Parathyroid adenoma (tissue), 2 donors: ENCODE results near the gene NFYC.

Experiments
- H2AFZ ChIP-seq: fragments of 300-600 bp; sonication (generic); one replicate; pipeline ENCODE4 v1.7.0; 2017; ENCODE audit warnings: antibody characterized with exemption, mild to moderate bottlenecking
- H3K27ac ChIP-seq: fragments of 300-600 bp; sonication (generic); one replicate; pipeline ENCODE4 v1.7.0; 2017
- H3K27me3 ChIP-seq: fragments of 300-600 bp; sonication (generic); one replicate; pipeline ENCODE4 v1.7.0; 2017; ENCODE audit warnings: low read length; ENCODE audit not compliant: control insufficient read depth, insufficient read depth
- H3K36me3 ChIP-seq: fragments of 300-600 bp; sonication (generic); one replicate; pipeline ENCODE4 v1.7.0; 2017; ENCODE audit warnings: low read length; ENCODE audit not compliant: control insufficient read depth, insufficient read depth
- H3K4me1 ChIP-seq: fragments of 300-600 bp; sonication (generic); one replicate; pipeline ENCODE4 v1.7.0; 2017; ENCODE audit warnings: control low read depth
- H3K4me2 ChIP-seq: fragments of 300-600 bp; sonication (generic); one replicate; pipeline ENCODE4 v1.7.0; 2017; ENCODE audit warnings: low read length
- H3K4me3 ChIP-seq: fragments of 300-600 bp; sonication (generic); one replicate; pipeline ENCODE4 v1.7.0; 2017; ENCODE audit warnings: low read depth, low read length
- H3K79me2 ChIP-seq: fragments of 300-600 bp; sonication (generic); one replicate; pipeline ENCODE4 v1.7.0; 2017; ENCODE audit warnings: control low read depth
- H3K9ac ChIP-seq: fragments of 300-600 bp; sonication (generic); one replicate; pipeline ENCODE4 v1.7.0; 2017; ENCODE audit warnings: mild to moderate bottlenecking
- H3K9me3 ChIP-seq: fragments of 300-600 bp; sonication (generic); one replicate; pipeline ENCODE4 v1.7.0; 2017; ENCODE audit warnings: low read length; ENCODE audit not compliant: control insufficient read depth
- CTCF ChIP-seq: fragments of 300-600 bp; sonication (generic); IDR thresholded peaks from one replicate; pipeline ENCODE4 v1.7.0; 2017; ENCODE audit warnings: antibody characterized with exemption, mild to moderate bottlenecking
- donor health status: primary hyperparathyroidism.

The NFYC gene

GRCh38 chr1:40753142-40753882 lies 61.8 kb downstream of the NFYC start:
- Histone ChIP-seq H3K27ac (no peak overlapping the region), H3K4me1 (peaks cover 7% of the 10 kb centered on the region), H3K4me3 (no peak overlapping the region), H3K27me3 (no peaks in the 10 kb centered on the region), H3K9ac (no peak overlapping the region), H3K4me2 (no peak overlapping the region), H3K9me3 (no peaks in the 10 kb centered on the region), H2AFZ (no peak overlapping the region), H3K36me3 (no peaks in the 10 kb centered on the region), H3K79me2 (peaks cover 3% of the 10 kb centered on the region)
- TF ChIP-seq CTCF, result no peak

GRCh38 chr1:40754201-40754600 lies 62.7 kb downstream of the NFYC start:
- no peak overlapping the region for H3K27ac ChIP-seq
- H3K36me3 ChIP-seq, result no peaks in the 10 kb centered on the region
- H3K4me3 ChIP-seq, result no peak overlapping the region

GRCh38 chr1:40755067-40755466 lies 63.6 kb downstream of the NFYC start:
- H3K9ac ChIP-seq, result no peak overlapping the region
- no peak overlapping the region for H3K27ac ChIP-seq
- H3K4me1 ChIP-seq, result peaks cover 3% of the 10 kb centered on the region
- no peak overlapping the region for H3K4me3 ChIP-seq
- no peak for TF ChIP-seq CTCF
- no peaks in the 10 kb centered on the region for H3K9me3 ChIP-seq
- H3K79me2 ChIP-seq, result peaks cover 3% of the 10 kb centered on the region
- H3K4me2 ChIP-seq, result no peak overlapping the region
- no peak overlapping the region for H2AFZ ChIP-seq
- no peaks in the 10 kb centered on the region for H3K36me3 ChIP-seq
- H3K27me3 ChIP-seq, result no peaks in the 10 kb centered on the region

More at GRCh38 chr1:40754201-40754600, 62.7 kb downstream of the NFYC start:
- no peak overlapping the region for H3K4me2 ChIP-seq
- H3K79me2 ChIP-seq, result peaks cover 3% of the 10 kb centered on the region
- H3K4me1 ChIP-seq, result peaks cover 5% of the 10 kb centered on the region
- TF ChIP-seq CTCF, result no peak
- no peak overlapping the region for H2AFZ ChIP-seq
- no peaks in the 10 kb centered on the region for H3K27me3 ChIP-seq
- H3K9me3 ChIP-seq, result no peaks in the 10 kb centered on the region
- no peak overlapping the region for H3K9ac ChIP-seq

DNA sequence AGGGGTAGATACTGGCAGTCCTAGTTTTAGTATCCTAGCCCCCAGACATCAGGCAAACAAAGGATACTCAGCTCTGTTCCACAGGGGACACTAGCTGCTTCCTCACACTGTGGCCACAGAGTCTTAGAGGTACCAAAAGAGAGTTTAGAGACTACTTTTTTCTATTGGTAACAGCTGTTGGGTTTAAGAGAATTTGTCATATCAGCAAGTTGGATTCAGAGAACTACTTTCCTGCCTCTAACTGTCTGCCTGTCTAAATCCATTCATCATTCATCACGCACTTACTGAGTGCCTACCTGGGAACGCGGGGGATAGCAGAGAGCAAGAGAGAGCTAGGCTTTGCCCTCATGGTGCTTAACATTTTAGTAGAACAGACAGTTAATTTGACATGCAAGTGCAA lies 65.0 kb downstream of the NFYC start:
- Histone ChIP-seq H3K36me3 (no peaks in the 10 kb centered on the region), H3K4me1 (peaks cover 3% of the 10 kb centered on the region), H3K9ac (no peak overlapping the region), H3K9me3 (no peaks in the 10 kb centered on the region), H3K27ac (no peak overlapping the region), H3K79me2 (peaks cover 3% of the 10 kb centered on the region), H2AFZ (no peak overlapping the region), H3K4me3 (no peak overlapping the region), H3K27me3 (no peaks in the 10 kb centered on the region), H3K4me2 (no peak overlapping the region)
- TF ChIP-seq CTCF, result no peak

GRCh38 chr1:40757084-40757483 lies 65.6 kb downstream of the NFYC start:
- Histone ChIP-seq H3K27me3 (no peaks in the 10 kb centered on the region), H3K9ac (no peak overlapping the region), H3K79me2 (peaks cover 3% of the 10 kb centered on the region), H3K27ac (no peak overlapping the region), H3K4me1 (peaks cover 3% of the 10 kb centered on the region), H3K4me2 (no peak overlapping the region), H3K36me3 (no peaks in the 10 kb centered on the region), H3K9me3 (no peaks in the 10 kb centered on the region), H2AFZ (no peak overlapping the region), H3K4me3 (no peak overlapping the region)
- TF ChIP-seq CTCF, result no peak
